HEK293T (cell line): Measurements from ENCODE around the gene TMEM184B.

ENCODE experiments used
- CTCF ChIA-PET: fragments of 350-600 bp; formaldehyde crosslinking; extraction: SDS; loops from one replicate; lab custom pipeline; 2021; ENCODE audit warnings: antibody characterized with exemption, inconsistent platforms; lab: Yijun Ruan, JAX
- POLR2A ChIA-PET: fragments of 350-600 bp; formaldehyde crosslinking; extraction: SDS; loops from one replicate; lab custom pipeline; 2020; ENCODE audit warnings: antibody characterized with exemption, inconsistent platforms; lab: Yijun Ruan, JAX
- DNase-seq: peaks from one replicate; pipeline ENCODE4 v3.0.0; 2012; ENCODE audit warnings: mixed read lengths; ENCODE audit errors: extremely low spot score
- ARNT ChIP-seq: fragments of 450-650 bp; IDR thresholded peaks from 2 replicates; pipeline ENCODE4 v1.6.1; 2017; ENCODE audit warnings: mild to moderate bottlenecking
- BHLHE40 ChIP-seq: fragments of 450-650 bp; IDR thresholded peaks from 2 replicates; pipeline ENCODE4 v1.6.1; 2016; ENCODE audit warnings: mild to moderate bottlenecking, moderate library complexity, borderline replicate concordance
- CTBP1 ChIP-seq: fragments of 450-650 bp; IDR thresholded peaks from 2 replicates; pipeline ENCODE4 v1.6.1; 2016; ENCODE audit warnings: borderline replicate concordance
- ELF4 ChIP-seq: fragments of 450-650 bp; IDR thresholded peaks from 2 replicates; pipeline ENCODE4 v1.6.1; 2017; ENCODE audit warnings: antibody characterized with exemption
- FOXA1 ChIP-seq: fragments of 450-650 bp; IDR thresholded peaks from 2 replicates; pipeline ENCODE4 v1.6.1; 2016; ENCODE audit warnings: mild to moderate bottlenecking
- FOXK2 ChIP-seq: fragments of 450-650 bp; IDR thresholded peaks from 2 replicates; pipeline ENCODE4 v1.6.1; 2016; ENCODE audit warnings: mild to moderate bottlenecking
- FOXM1 ChIP-seq: fragments of 450-650 bp; IDR thresholded peaks from 2 replicates; pipeline ENCODE4 v1.6.1; 2017; ENCODE audit warnings: mild to moderate bottlenecking, borderline replicate concordance
- HDGF ChIP-seq: fragments of 450-650 bp; IDR thresholded peaks from 2 replicates; pipeline ENCODE4 v1.6.1; 2017; ENCODE audit warnings: antibody characterized with exemption, borderline replicate concordance
- L3MBTL2 ChIP-seq: fragments of 450-650 bp; conservative IDR thresholded peaks from 2 replicates; pipeline ENCODE4 v1.6.1; 2016; ENCODE audit warnings: mild to moderate bottlenecking
- LEF1 ChIP-seq: fragments of 450-650 bp; IDR thresholded peaks from 2 replicates; pipeline ENCODE4 v1.6.1; 2017; ENCODE audit warnings: mild to moderate bottlenecking, borderline replicate concordance
- NFRKB ChIP-seq: fragments of 450-650 bp; IDR thresholded peaks from 2 replicates; pipeline ENCODE4 v1.6.1; 2016; ENCODE audit warnings: mild to moderate bottlenecking, moderate library complexity
- SP1 ChIP-seq: fragments of 450-650 bp; IDR thresholded peaks from 2 replicates; pipeline ENCODE4 v1.6.1; 2017
- SUZ12 ChIP-seq: fragments of 450-650 bp; IDR thresholded peaks from 2 replicates; pipeline ENCODE4 v1.6.1; 2016; ENCODE audit warnings: mild to moderate bottlenecking
- TARDBP ChIP-seq: fragments of 450-650 bp; IDR thresholded peaks from 2 replicates; pipeline ENCODE4 v1.6.1; 2016
- ZNF384 ChIP-seq: fragments of 450-650 bp; IDR thresholded peaks from 2 replicates; pipeline ENCODE4 v1.6.1; 2016
- TF ChIP-seq, protein P1 (sequence below): fragments of 450-650 bp; IDR thresholded peaks from 2 replicates; pipeline ENCODE4 v1.6.1; 2016

TMEM184B gene

DNA sequence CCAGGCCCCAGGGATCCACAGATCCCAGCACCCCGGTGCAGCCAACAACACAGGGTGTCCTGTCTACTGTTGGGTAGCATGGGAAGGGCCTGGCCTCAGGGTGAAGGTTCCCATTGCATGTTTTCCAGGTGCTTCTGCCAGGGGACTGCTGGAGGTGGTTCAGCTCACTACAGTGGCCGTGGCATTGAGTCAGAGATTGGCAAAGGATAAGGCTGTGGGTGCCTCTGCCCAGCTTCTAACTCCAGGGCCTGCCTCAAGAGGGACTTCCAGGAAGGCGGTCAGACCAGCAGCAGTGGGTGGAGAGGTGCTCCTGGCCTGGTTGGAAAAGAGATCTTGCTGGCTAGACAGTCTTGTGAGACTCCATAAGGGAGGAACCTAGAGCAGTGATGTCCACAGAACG lies 23.6 kb upstream of the TMEM184B start:
- ChIA-PET CTCF (no interaction called here), POLR2A (interaction anchor here (0.7 to 1.0 kb wide), 2 partner anchors 10 to 18 kb away, joined by 3 to 4 read pairs; no protein-coding TSS in a partner anchor)
- DNase-seq, result no peak
- TF ChIP-seq LEF1 (no peak), BHLHE40 (no peak)

DNA sequence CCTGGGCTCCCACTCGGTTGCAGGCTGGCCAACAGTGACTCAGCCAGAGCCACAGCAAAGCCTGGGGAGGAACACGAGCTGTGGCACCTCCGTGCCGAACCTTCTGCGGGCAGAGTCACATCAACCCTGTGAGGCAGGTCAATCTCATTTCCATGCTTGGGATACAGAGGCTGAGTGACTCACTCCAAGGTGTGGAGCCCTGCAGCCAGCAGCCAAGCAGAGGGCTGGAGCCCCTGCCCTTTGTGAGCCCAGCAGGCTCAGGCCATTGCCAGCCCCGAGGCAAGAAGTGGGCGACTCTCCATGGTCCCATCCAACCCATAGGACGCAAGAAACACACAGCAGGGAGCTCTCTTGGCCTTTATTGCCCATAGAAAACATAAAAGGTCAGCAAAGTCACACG lies 23.1 kb upstream of the TMEM184B start:
- ChIA-PET POLR2A (interaction anchor here (1.0 kb wide), 1 partner anchor 11 kb away, joined by 4 read pairs; no protein-coding TSS in a partner anchor), CTCF (no interaction called here)
- no peak for DNase-seq
- TF ChIP-seq LEF1 (no peak), FOXK2 (no peak), FOXA1 (no peak), CTBP1 (no peak), NFRKB (no peak), FOXM1 (no peak), ZNF384 (no peak), SUZ12 (no peak), SP1 (no peak), BHLHE40 (no peak), HDGF (no peak), ARNT (no peak), ELF4 (no peak), TARDBP (no peak), L3MBTL2 (no peak)
- TF ChIP-seq, protein P1, sequence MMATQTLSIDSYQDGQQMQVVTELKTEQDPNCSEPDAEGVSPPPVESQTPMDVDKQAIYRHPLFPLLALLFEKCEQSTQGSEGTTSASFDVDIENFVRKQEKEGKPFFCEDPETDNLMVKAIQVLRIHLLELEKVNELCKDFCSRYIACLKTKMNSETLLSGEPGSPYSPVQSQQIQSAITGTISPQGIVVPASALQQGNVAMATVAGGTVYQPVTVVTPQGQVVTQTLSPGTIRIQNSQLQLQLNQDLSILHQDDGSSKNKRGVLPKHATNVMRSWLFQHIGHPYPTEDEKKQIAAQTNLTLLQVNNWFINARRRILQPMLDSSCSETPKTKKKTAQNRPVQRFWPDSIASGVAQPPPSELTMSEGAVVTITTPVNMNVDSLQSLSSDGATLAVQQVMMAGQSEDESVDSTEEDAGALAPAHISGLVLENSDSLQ, result no peak

DNA sequence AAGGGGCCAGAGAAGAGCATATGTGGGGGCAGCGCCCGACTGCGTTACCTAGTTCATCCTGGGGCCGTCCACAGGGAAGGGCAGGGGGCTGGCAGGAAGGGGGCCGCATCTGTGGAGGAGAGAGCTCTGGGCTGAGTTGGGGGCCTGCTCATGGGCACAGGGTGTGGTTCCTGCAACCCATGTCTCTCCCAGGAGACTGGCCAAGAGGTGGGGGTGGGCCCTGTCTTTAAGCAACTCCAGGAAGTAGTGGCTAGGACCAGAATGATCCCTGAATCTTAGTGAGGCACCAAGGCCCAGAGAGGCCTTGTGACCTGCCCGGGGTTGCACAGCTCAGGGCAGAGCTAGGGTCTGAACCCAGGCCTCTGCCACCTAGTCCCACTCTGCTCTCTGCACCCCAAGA lies 22.5 kb upstream of the TMEM184B start:
- POLR2A ChIA-PET, result interaction anchor here (0.9 to 1.0 kb wide), 2 partner anchors 11 to 23 kb away, joined by 3 to 4 read pairs; no protein-coding TSS in a partner anchor
- TF ChIP-seq FOXM1, result no peak
- no peak for TF ChIP-seq CTBP1
- TF ChIP-seq ZNF384, result no peak
- TF ChIP-seq LEF1, result no peak
- TF ChIP-seq FOXA1, result no peak
- DNase-seq, result no peak
- CTCF ChIA-PET, result no interaction called here

DNA sequence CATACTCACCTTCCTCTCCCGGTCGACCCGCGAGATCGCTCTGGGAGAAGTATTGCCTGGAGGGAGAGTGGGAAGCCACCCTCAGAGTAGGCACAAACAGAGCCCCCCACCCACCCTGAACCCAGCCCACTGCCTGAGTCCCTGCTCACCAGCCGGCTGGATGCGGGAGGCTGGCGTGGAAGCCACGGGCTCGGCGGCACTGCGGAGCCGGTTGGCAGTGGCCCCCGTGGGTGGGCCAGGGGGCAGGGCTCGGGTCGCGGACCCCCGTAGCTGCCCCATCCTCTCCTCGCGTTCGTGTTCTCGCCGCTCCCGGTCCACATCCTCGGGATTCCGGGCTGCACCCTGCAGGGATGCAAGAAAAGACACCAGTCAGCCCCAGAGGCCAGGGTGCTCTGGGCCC lies 21.4 kb upstream of the TMEM184B start:
- CTCF ChIA-PET, result no interaction called here
- TF ChIP-seq FOXM1, result no peak
- no peak for TF ChIP-seq TARDBP
- no peak for TF ChIP-seq SP1
- no peak for TF ChIP-seq BHLHE40
- no peak for TF ChIP-seq ARNT
- no peak for TF ChIP-seq L3MBTL2
- no peak for TF ChIP-seq HDGF
- TF ChIP-seq, protein P1, result no peak
- TF ChIP-seq ELF4, result no peak
- no peak for TF ChIP-seq NFRKB
- TF ChIP-seq CTBP1, result no peak
- no peak for TF ChIP-seq FOXA1
- no peak for TF ChIP-seq ZNF384
- no peak for TF ChIP-seq LEF1
- TF ChIP-seq FOXK2, result no peak
- TF ChIP-seq SUZ12, result no peak
- POLR2A ChIA-PET, result no interaction called here
- no peak for DNase-seq

DNA sequence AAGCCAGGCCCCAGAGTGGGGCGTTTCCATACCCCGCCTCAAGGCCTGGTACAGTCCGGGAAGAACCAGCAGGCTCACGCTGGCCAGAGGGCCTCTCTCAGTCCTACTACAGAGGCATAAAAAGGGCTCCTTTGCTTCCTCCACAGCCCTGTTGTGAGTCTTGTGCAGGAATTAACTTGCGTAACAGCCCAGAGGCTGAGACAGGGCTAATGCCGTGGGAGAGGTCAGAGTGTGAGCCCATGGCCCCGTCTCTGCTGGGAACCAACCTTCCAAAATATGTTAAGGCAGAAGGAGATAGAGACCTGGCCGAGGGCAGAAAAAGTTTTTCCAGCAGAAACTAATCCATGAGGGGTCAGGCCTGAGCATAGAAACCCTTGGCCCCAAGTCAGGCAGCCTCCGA lies 19.9 kb upstream of the TMEM184B start:
- CTCF ChIA-PET, result no interaction called here
- TF ChIP-seq CTBP1, result no peak
- no peak for TF ChIP-seq ARNT
- TF ChIP-seq SUZ12, result no peak
- no peak for TF ChIP-seq FOXA1
- TF ChIP-seq FOXK2, result no peak
- TF ChIP-seq ELF4, result no peak
- TF ChIP-seq BHLHE40, result no peak
- no peak for TF ChIP-seq TARDBP
- TF ChIP-seq FOXM1, result no peak
- no peak for TF ChIP-seq LEF1
- no peak for TF ChIP-seq ZNF384
- TF ChIP-seq L3MBTL2, result no peak
- no peak for TF ChIP-seq SP1
- TF ChIP-seq, protein P1, result no peak
- TF ChIP-seq NFRKB, result no peak
- no peak for DNase-seq
- POLR2A ChIA-PET, result interaction anchor here (1.3 kb wide), 1 partner anchor 44 kb away, joined by 3 read pairs; no protein-coding TSS in a partner anchor

DNA sequence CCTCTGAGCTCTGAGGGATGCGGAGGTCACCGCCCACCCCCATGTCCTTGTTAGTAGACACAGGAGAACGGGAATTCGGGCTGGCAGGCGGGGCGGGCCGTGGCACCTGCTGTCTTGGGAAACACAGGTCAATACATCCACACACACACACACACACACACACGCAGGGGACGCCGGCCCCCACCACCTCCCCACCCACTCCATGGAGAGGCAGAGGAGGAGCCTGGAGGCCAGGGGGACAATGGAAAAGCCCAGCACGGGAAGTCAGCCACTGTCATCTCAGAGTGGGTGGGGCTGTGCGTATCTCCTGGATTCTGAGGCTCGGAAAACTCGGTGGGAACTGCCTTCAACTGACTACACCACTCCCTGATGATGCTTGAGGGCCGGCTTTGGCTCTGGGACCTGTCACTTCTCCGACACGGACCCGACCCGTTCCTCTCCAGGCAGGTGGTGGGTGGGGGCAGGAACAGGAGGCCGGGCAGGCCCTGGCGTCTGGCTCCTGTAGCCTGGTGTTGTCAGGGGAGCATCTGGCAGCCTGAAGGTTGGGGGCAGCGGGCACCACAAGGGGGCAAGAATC lies 18.5 kb upstream of the TMEM184B start:
- ChIA-PET CTCF (interaction anchor here (0.9 kb wide), 1 partner anchor 62 kb away, joined by 3 read pairs; no protein-coding TSS in a partner anchor), POLR2A (interaction anchor here (1.4 kb wide), 1 partner anchor 20 kb away, joined by 4 read pairs; no protein-coding TSS in a partner anchor)
- TF ChIP-seq FOXK2 (no peak), ELF4 (no peak), ZNF384 (no peak), SUZ12 (no peak), ARNT (no peak), NFRKB (no peak), SP1 (no peak), LEF1 (no peak), BHLHE40 (no peak), FOXA1 (no peak), CTBP1 (no peak), FOXM1 (no peak), HDGF (no peak), L3MBTL2 (no peak), TARDBP (no peak)
- TF ChIP-seq, protein P1, result no peak
- DNase-seq, result no peak
